Endothelial cell (in vitro differentiated cells): ENCODE results near the gene DENND6B. TPM values are rescaled to one million over a fixed set of nuclear protein-coding genes. Genes with fewer than 3 reads are reported as not detected.

Experiments used
- DNase-seq: peaks from one replicate; pipeline ENCODE4 v3.0.0; 2021; ENCODE audit warnings: low spot score
- H3K27ac Mint-ChIP-seq: one replicate; pipeline ENCODE4 v1.8.0; 2021; ENCODE audit warnings: mixed read lengths, inconsistent platforms; ENCODE audit not compliant: unreplicated experiment
- H3K27me3 Mint-ChIP-seq: one replicate; pipeline ENCODE4 v1.8.0; 2021; ENCODE audit warnings: mild to moderate bottlenecking, moderate library complexity, mixed read lengths, inconsistent platforms; ENCODE audit not compliant: unreplicated experiment
- H3K36me3 Mint-ChIP-seq: one replicate; pipeline ENCODE4 v1.8.0; 2021; ENCODE audit warnings: mild to moderate bottlenecking, low read depth, mixed read lengths, inconsistent platforms; ENCODE audit not compliant: unreplicated experiment
- H3K4me1 Mint-ChIP-seq: one replicate; pipeline ENCODE4 v1.8.0; 2021; ENCODE audit warnings: mild to moderate bottlenecking, mixed read lengths, inconsistent platforms; ENCODE audit not compliant: unreplicated experiment
- H3K4me3 Mint-ChIP-seq: one replicate; pipeline ENCODE4 v1.8.0; 2021; ENCODE audit warnings: mild to moderate bottlenecking, mixed read lengths, inconsistent platforms; ENCODE audit not compliant: unreplicated experiment
- H3K9me3 Mint-ChIP-seq: one replicate; pipeline ENCODE4 v1.8.0; 2021; ENCODE audit warnings: mixed read lengths, inconsistent platforms; ENCODE audit not compliant: unreplicated experiment
- total RNA-seq: library from RNA; stranded (reverse); fragmentation: NEBNext Ultra II Directional; extraction: Animal tissue kit (Norgen Biotek cat#: 25700); gene quantifications from one replicate; pipeline ENCODE4 v1.2.1, GENCODE V29; 2021; ENCODE audit not compliant: unreplicated experiment
- TF ChIP-seq, protein P1 (sequence below): fragments of 200-600 bp; sonication (generic); IDR thresholded peaks from one replicate; pipeline ENCODE4 v1.5.0; 2021; ENCODE audit warnings: antibody characterized with exemption; ENCODE audit not compliant: unreplicated experiment

The DENND6B gene
- total RNA-seq, 1 donor from 2014 or later: 3.6 TPM

DNA sequence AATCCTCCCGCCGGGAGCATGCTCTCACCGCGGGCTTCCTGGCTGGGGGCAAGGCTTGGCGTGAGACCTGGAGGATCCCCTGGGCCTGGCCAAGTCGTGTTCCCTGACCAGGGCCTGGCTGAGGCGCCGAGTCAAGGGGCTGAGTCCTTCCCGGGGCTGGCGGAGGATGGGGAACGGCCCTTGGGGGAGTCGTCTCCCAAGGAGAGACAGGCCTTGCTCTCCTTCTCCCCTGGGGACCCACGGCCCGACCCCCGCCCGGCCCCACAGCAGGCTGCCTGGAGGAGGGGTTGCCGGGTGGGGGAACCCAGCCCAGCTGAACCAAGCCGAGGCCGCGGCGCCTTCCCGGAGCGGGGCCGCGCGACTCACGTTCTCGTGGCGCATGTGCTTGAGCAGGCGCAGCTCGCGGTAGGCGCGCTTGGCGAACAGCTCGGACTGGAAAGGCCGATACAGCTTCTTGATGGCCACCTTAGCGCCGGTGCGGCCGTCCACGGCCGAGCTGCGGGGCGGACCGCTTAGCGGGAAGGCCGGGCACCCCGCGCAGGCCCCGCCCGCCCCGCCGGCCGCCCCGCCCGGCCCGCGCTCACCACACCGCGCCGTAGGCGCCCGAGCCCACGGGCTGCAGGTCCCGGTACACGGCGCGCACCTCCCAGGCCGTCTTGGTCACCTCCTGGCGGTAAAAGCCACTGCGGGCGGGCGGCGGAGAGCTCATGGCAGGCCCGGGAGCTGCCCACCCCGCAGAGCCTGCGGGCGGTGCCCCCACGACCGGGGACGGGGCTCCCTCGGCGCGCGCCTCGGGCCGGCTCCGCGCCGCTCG is 65.8 kb downstream of the DENND6B start:
- Mint-ChIP-seq H3K9me3 (no peaks in the 10 kb centered on the region), H3K4me3 (peak overlapping the region; percentile 42), H3K27ac (no peak overlapping the region), H3K36me3 (peaks cover 5% of the 10 kb centered on the region), H3K4me1 (peaks cover 4% of the 10 kb centered on the region), H3K27me3 (peaks cover 13% of the 10 kb centered on the region)
- TF ChIP-seq, protein P1, sequence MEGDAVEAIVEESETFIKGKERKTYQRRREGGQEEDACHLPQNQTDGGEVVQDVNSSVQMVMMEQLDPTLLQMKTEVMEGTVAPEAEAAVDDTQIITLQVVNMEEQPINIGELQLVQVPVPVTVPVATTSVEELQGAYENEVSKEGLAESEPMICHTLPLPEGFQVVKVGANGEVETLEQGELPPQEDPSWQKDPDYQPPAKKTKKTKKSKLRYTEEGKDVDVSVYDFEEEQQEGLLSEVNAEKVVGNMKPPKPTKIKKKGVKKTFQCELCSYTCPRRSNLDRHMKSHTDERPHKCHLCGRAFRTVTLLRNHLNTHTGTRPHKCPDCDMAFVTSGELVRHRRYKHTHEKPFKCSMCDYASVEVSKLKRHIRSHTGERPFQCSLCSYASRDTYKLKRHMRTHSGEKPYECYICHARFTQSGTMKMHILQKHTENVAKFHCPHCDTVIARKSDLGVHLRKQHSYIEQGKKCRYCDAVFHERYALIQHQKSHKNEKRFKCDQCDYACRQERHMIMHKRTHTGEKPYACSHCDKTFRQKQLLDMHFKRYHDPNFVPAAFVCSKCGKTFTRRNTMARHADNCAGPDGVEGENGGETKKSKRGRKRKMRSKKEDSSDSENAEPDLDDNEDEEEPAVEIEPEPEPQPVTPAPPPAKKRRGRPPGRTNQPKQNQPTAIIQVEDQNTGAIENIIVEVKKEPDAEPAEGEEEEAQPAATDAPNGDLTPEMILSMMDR: no peak
- no peak for DNase-seq

DNA sequence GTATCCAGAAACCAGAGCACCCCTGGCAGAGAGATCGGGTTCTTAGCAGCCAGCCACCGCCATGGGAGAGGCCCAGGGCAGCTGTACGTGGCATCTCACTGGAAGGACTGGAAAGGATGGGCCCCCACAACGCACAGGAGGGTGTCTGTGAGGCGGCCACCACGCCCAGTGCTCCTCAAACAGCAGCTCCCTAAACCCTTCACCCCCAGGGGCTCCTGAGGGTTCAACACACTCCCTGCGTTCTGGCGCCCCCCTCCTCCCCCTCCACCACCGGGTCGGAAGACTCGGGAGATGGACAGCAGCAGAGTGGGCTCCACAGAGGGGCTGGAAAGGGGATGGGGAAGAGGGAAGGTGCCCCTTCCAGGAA is 66.4 kb downstream of the DENND6B start:
- H3K27ac Mint-ChIP-seq: no peak overlapping the region
- H3K36me3 Mint-ChIP-seq: peaks cover 5% of the 10 kb centered on the region
- TF ChIP-seq, protein P1: no peak
- DNase-seq: no peak
- peaks cover 13% of the 10 kb centered on the region for H3K27me3 Mint-ChIP-seq
- H3K9me3 Mint-ChIP-seq: no peaks in the 10 kb centered on the region
- H3K4me1 Mint-ChIP-seq: peaks cover 4% of the 10 kb centered on the region
- peak overlapping the region; percentile 42 for H3K4me3 Mint-ChIP-seq

DNA sequence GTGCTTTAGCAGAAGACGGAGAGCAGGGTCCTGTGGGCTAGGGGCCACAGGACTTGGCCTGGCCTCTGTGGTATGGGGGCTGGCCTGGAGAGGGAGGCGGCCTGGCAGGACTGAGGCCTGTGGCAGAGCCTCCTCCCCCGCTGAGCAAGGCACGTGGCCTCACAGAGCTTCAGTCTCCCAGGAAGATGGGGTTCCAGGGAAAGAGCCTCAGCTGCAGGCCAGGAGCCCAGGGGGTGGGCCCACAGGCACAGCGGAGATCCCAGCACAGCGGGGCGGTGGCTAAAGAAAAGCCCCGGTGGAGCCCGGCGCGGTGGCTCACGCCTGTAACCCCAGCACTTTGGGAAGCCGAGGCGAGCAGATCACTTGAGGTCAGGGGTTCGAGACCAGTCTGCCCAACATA is 67.5 kb downstream of the DENND6B start:
- Mint-ChIP-seq H3K36me3 (no peaks in the 10 kb centered on the region), H3K9me3 (no peaks in the 10 kb centered on the region), H3K27ac (no peak overlapping the region), H3K27me3 (peaks cover 9% of the 10 kb centered on the region), H3K4me1 (no peaks in the 10 kb centered on the region), H3K4me3 (no peak overlapping the region)
- no peak for DNase-seq
- TF ChIP-seq, protein P1: no peak

Other genes starting within 250 kb of the DENND6B start
- gene MLC1, start 241.6 kb downstream of the DENND6B start, total RNA-seq: 1.2 TPM
- gene MOV10L1, start 237.0 kb downstream of the DENND6B start, total RNA-seq: not detected
- 0.87 TPM for gene PANX2, start 156.3 kb downstream of the DENND6B start, total RNA-seq
- gene TRABD, start 141.1 kb downstream of the DENND6B start, total RNA-seq: 33.1 TPM
- gene SELENOO, start 126.0 kb downstream of the DENND6B start, total RNA-seq: 18.7 TPM
- gene TUBGCP6, start 82.0 kb downstream of the DENND6B start, total RNA-seq: 48.5 TPM
- gene HDAC10, start 75.7 kb downstream of the DENND6B start, total RNA-seq: 42.1 TPM
- 33.4 TPM for gene MAPK12, start 65.3 kb downstream of the DENND6B start, total RNA-seq
- 62.4 TPM for gene MAPK11, start 56.6 kb downstream of the DENND6B start, total RNA-seq
- gene PLXNB2, start 19.4 kb downstream of the DENND6B start, total RNA-seq: 96.5 TPM
- 50.9 TPM for gene PPP6R2, start 16.3 kb upstream of the DENND6B start, total RNA-seq
- gene SBF1, start 148.0 kb upstream of the DENND6B start, total RNA-seq: 76.7 TPM
- 0.36 TPM for gene ADM2, start 154.5 kb upstream of the DENND6B start, total RNA-seq
- gene MIOX, start 159.8 kb upstream of the DENND6B start, total RNA-seq: not detected
- gene LMF2, start 180.7 kb upstream of the DENND6B start, total RNA-seq: 88.2 TPM
- gene NCAPH2, start 181.2 kb upstream of the DENND6B start, total RNA-seq: 40.9 TPM
- gene SCO2, start 198.6 kb upstream of the DENND6B start, total RNA-seq: 1.1 TPM
- 6.3 TPM for gene TYMP, start 203.0 kb upstream of the DENND6B start, total RNA-seq
- not detected for gene KLHDC7B, start 218.9 kb upstream of the DENND6B start, total RNA-seq
- gene SYCE3, start 235.9 kb upstream of the DENND6B start, total RNA-seq: not detected